NCI-H1048 (cell line): ENCODE measurements around the gene RASAL1.

Experiments used
- DNase-seq: peaks from one replicate; lab custom pipeline; 2025; lab: John Stamatoyannopoulos, UW

The RASAL1 gene

GRCh38 chr12:113071135-113072112 is 64.1 kb downstream of the RASAL1 start:
- no peak for DNase-seq

- DNase-seq, result no peak
Observed at GRCh38 chr12:113070117-113070906, 65.2 kb downstream of the RASAL1 start.

- no peak for DNase-seq
Observed at GRCh38 chr12:113069751-113070116, 65.8 kb downstream of the RASAL1 start.

- no peak for DNase-seq
Observed at GRCh38 chr12:113069149-113069548, 66.4 kb downstream of the RASAL1 start.

- no peak for DNase-seq
Observed at GRCh38 chr12:113067987-113068935, 67.3 kb downstream of the RASAL1 start.

- DNase-seq, result no peak
Observed at GRCh38 chr12:113066813-113067400, 68.7 kb downstream of the RASAL1 start.

GRCh38 chr12:113065126-113066007 is 70.2 kb downstream of the RASAL1 start:
- no peak for DNase-seq

GRCh38 chr12:113064395-113065125 is 71.0 kb downstream of the RASAL1 start:
- DNase-seq, result no peak

- DNase-seq, result no peak
Observed at GRCh38 chr12:113063396-113064350, 71.9 kb downstream of the RASAL1 start.

GRCh38 chr12:113062502-113063395 is 72.8 kb downstream of the RASAL1 start:
- DNase-seq, result no peak

- DNase-seq, result no peak
Observed at GRCh38 chr12:113061061-113061694, 74.4 kb downstream of the RASAL1 start.

GRCh38 chr12:113060336-113060960 is 75.1 kb downstream of the RASAL1 start:
- no peak for DNase-seq

- DNase-seq, result no peak
Observed at GRCh38 chr12:113059071-113059595, 76.4 kb downstream of the RASAL1 start.

- no peak for DNase-seq
Observed at GRCh38 chr12:113058553-113058952, 77.0 kb downstream of the RASAL1 start.

GRCh38 chr12:113057565-113058485 is 77.7 kb downstream of the RASAL1 start:
- no peak for DNase-seq
